Measurements from ENCODE around the gene SEMA3C. TPM values are rescaled to one million over a fixed set of nuclear protein-coding genes. Genes with fewer than 3 reads are reported as not detected.
A peak's percentile ranks its signal among the peaks of the same experiment; 100 is the strongest.

SEMA3C gene
- total RNA-seq, 2 donors from 2014 or later: 0.09 to 0.15 TPM

DNA sequence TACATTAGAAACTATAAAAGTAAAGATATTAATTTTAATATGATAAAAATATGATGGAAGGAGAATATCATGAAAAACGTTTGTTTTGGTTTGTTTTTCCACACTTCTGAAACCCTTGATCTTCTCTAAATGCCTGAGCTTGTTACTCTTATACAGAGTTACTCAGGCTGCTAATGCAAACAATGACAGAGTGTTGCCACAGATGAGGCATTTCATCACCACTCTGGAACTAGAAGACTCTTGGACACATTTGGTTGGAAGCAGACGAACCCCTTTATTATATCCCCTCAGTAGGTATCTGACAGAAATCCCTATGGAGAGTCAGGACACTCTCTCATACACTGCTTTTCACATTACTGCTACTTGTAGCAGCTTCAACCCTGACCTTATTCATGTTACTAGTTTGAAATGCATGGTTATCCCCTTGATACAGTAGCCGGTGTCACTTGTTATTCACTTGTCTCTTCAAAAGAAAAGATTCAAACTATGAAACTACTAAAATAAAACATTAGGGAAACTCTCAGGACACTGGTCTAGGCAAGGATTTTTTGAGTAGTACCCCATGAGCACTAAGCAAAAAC lies 66.9 kb downstream of the SEMA3C start:
- Histone ChIP-seq H3K9ac (ENCODE audit: extremely low read depth, low read length, poor library complexity, severe bottlenecking) (no peak overlapping the region), H3K27me3 (ENCODE audit: control insufficient read depth, insufficient read depth, low read length, poor library complexity, severe bottlenecking) (no peaks in the 10 kb centered on the region), H3K4me3 (ENCODE audit: low read length) (no peak overlapping the region), H3K27ac (ENCODE audit: low read depth, low read length) (peak overlapping the region; percentile 3), H3K9me3 (ENCODE audit: control insufficient read depth, low read length) (no peaks in the 10 kb centered on the region), H3K36me3 (ENCODE audit: control insufficient read depth, insufficient read depth, low read length) (no peaks in the 10 kb centered on the region), H3K4me1 (ENCODE audit: control insufficient read depth, insufficient read depth, low read length) (peaks cover 5% of the 10 kb centered on the region)
- H3K27ac Mint-ChIP-seq: no peak overlapping the region
- no peaks in the 10 kb centered on the region for H3K4me1 Mint-ChIP-seq
- H3K4me3 Mint-ChIP-seq: no peak overlapping the region
- TF ChIP-seq, protein P1, sequence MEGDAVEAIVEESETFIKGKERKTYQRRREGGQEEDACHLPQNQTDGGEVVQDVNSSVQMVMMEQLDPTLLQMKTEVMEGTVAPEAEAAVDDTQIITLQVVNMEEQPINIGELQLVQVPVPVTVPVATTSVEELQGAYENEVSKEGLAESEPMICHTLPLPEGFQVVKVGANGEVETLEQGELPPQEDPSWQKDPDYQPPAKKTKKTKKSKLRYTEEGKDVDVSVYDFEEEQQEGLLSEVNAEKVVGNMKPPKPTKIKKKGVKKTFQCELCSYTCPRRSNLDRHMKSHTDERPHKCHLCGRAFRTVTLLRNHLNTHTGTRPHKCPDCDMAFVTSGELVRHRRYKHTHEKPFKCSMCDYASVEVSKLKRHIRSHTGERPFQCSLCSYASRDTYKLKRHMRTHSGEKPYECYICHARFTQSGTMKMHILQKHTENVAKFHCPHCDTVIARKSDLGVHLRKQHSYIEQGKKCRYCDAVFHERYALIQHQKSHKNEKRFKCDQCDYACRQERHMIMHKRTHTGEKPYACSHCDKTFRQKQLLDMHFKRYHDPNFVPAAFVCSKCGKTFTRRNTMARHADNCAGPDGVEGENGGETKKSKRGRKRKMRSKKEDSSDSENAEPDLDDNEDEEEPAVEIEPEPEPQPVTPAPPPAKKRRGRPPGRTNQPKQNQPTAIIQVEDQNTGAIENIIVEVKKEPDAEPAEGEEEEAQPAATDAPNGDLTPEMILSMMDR (conservative IDR thresholded peaks at IDR 0.05): no peak
- 64 to 80% methylated on average over 2 to 3 of the region's 3 CpGs for WGBS, 2 experiments (ENCODE audit: insufficient coverage in 1 of 2, insufficient read length in 1 of 2)
- no peak for DNase-seq
- H3K27me3 Mint-ChIP-seq (ENCODE audit: insufficient read depth): no peaks in the 10 kb centered on the region
- no peaks in the 10 kb centered on the region for H3K36me3 Mint-ChIP-seq (ENCODE audit: low read depth)
- no peaks in the 10 kb centered on the region for H3K9me3 Mint-ChIP-seq

DNA sequence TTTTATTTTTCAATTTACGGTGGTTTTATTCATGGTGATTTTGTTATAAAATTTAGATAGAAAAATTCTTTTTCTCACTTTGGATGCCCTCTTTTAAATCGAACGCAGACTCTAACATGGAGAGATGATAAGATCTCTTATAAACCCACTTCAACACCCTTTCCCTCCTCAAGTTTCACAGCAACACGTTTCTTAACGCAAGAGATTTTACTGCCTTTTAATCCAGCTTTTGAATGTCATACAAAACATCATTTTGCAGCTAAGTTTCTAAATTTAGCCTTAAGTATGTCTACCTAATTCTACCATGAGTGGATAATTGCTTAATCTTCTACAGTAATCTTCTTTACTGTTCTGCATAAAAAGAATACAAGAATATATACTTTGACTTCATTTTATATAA lies 70.0 kb downstream of the SEMA3C start:
- Mint-ChIP-seq H3K36me3 (ENCODE audit: low read depth) (no peaks in the 10 kb centered on the region), H3K4me1 (peaks cover 9% of the 10 kb centered on the region), H3K27me3 (ENCODE audit: insufficient read depth) (no peaks in the 10 kb centered on the region), H3K9me3 (no peaks in the 10 kb centered on the region), H3K27ac (no peak overlapping the region), H3K4me3 (no peak overlapping the region)
- no peaks in the 10 kb centered on the region for H3K27me3 ChIP-seq (ENCODE audit: control insufficient read depth, insufficient read depth, low read length, poor library complexity, severe bottlenecking)
- peaks cover 10% of the 10 kb centered on the region for H3K4me1 ChIP-seq (ENCODE audit: control insufficient read depth, insufficient read depth, low read length)
- no peaks in the 10 kb centered on the region for H3K9me3 ChIP-seq (ENCODE audit: control insufficient read depth, low read length)
- H3K36me3 ChIP-seq (ENCODE audit: control insufficient read depth, insufficient read depth, low read length): no peaks in the 10 kb centered on the region
- no peak for DNase-seq
- H3K9ac ChIP-seq (ENCODE audit: extremely low read depth, low read length, poor library complexity, severe bottlenecking): no peak overlapping the region
- TF ChIP-seq, protein P1 (conservative IDR thresholded peaks at IDR 0.05): no peak
- 91 to 100% methylated on average over 2 to 5 of the region's 5 CpGs for WGBS, 2 experiments (ENCODE audit: insufficient coverage in 1 of 2, insufficient read length in 1 of 2)
- no peak overlapping the region for H3K4me3 ChIP-seq (ENCODE audit: low read length)
- H3K27ac ChIP-seq (ENCODE audit: low read depth, low read length): no peak overlapping the region

DNA sequence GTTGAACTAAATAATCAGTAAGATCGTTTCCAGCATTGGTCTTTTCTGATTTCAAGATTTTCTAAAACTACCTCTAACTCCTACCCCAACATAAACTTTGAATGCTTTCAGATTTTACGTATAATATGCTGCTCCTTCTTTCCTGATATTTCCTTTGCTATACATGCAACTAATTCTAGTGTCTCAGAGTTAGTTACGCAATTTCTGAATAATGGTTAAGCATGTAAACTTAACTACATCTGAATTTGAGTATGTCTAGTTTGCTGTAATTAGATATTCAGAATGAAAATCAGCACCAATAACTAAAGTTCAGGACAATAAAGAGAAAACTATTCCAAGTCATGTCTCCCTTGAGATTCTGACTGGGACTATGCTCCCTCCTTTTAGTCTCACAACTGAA lies 71.0 kb downstream of the SEMA3C start:
- WGBS, 2 experiments (ENCODE audit: insufficient coverage in 1 of 2, insufficient read length in 1 of 2): 98 to 100% methylated on average over 2 to 3 of the region's 3 CpGs
- peaks cover 10% of the 10 kb centered on the region for H3K4me1 ChIP-seq (ENCODE audit: control insufficient read depth, insufficient read depth, low read length)
- no peaks in the 10 kb centered on the region for H3K9me3 ChIP-seq (ENCODE audit: control insufficient read depth, low read length)
- H3K27me3 ChIP-seq (ENCODE audit: control insufficient read depth, insufficient read depth, low read length, poor library complexity, severe bottlenecking): no peaks in the 10 kb centered on the region
- Mint-ChIP-seq H3K9me3 (no peaks in the 10 kb centered on the region), H3K27me3 (ENCODE audit: insufficient read depth) (no peaks in the 10 kb centered on the region), H3K4me1 (peaks cover 12% of the 10 kb centered on the region), H3K27ac (no peak overlapping the region), H3K4me3 (no peak overlapping the region), H3K36me3 (ENCODE audit: low read depth) (no peaks in the 10 kb centered on the region)
- H3K4me3 ChIP-seq (ENCODE audit: low read length): no peak overlapping the region
- H3K9ac ChIP-seq (ENCODE audit: extremely low read depth, low read length, poor library complexity, severe bottlenecking): no peak overlapping the region
- no peaks in the 10 kb centered on the region for H3K36me3 ChIP-seq (ENCODE audit: control insufficient read depth, insufficient read depth, low read length)
- TF ChIP-seq, protein P1 (conservative IDR thresholded peaks at IDR 0.05): no peak
- no peak for DNase-seq
- H3K27ac ChIP-seq (ENCODE audit: low read depth, low read length): no peak overlapping the region
